IMR-90 (cell line): Measurements from ENCODE around the gene ST6GALNAC5. TPM values are rescaled to one million over a fixed set of nuclear protein-coding genes. Genes with fewer than 3 reads are reported as not detected.

Source experiments
- ATAC-seq: fragments of 200-7000 bp; cut with Tn5 transposase; 2 replicates; pipeline ENCODE4 v1.9.1; 2020; ENCODE audit warnings: low read depth, mild to moderate bottlenecking, moderate library complexity
- BruUV-seq: library from RNA; stranded (reverse); fragments of 400-500 nt; replicated peaks from 2 replicates; lab custom pipeline; 2021; lab: Mats Ljungman, UMichigan
- CTCF ChIA-PET: fragments of 300-600 bp; formaldehyde crosslinking; extraction: SDS; loops from one replicate; lab custom pipeline; 2021; ENCODE audit warnings: antibody characterized with exemption; lab: Yijun Ruan, JAX
- POLR2A ChIA-PET: fragments of 300-600 bp; sonication (Branson Sonifier 250); formaldehyde crosslinking; loops from one replicate; lab custom pipeline; 2022; ENCODE audit warnings: antibody characterized with exemption; ENCODE audit not compliant: unreplicated experiment; lab: Charles Lee
- DNase-seq: peaks from one replicate; pipeline ENCODE4 v3.0.0; 2013
- H2AFZ ChIP-seq: replicated peaks from 2 replicates; pipeline ENCODE3; 2013; ENCODE audit warnings: low read length, mild to moderate bottlenecking; ENCODE audit not compliant: poor library complexity
- H2AK5ac ChIP-seq: 2 replicates; pipeline ENCODE4 v1.6.1; 2013; ENCODE audit warnings: low read depth, low read length, inconsistent platforms
- H2AK9ac ChIP-seq: replicated peaks from 2 replicates; pipeline ENCODE3; 2013; ENCODE audit warnings: mild to moderate bottlenecking, low read depth, low read length, moderate library complexity; ENCODE audit not compliant: poor library complexity
- H2BK120ac ChIP-seq: 2 replicates; pipeline ENCODE4 v1.6.1; 2013; ENCODE audit warnings: low read depth, low read length, inconsistent platforms
- H2BK15ac ChIP-seq: 3 replicates; pipeline ENCODE4 v1.6.1; 2013; ENCODE audit warnings: low read depth, low read length, inconsistent platforms
- H2BK20ac ChIP-seq: 2 replicates; pipeline ENCODE4 v1.6.1; 2013; ENCODE audit warnings: low read depth, mild to moderate bottlenecking, inconsistent platforms, low read length, moderate library complexity
- H2BK5ac ChIP-seq: 2 replicates; pipeline ENCODE4 v1.6.1; 2013; ENCODE audit warnings: mild to moderate bottlenecking, low read depth, low read length, inconsistent platforms; ENCODE audit not compliant: poor library complexity, severe bottlenecking
- H3K14ac ChIP-seq: replicated peaks from 2 replicates; pipeline ENCODE4 v1.6.1; 2013; ENCODE audit warnings: low read depth, low read length, inconsistent platforms
- H3K18ac ChIP-seq: 2 replicates; pipeline ENCODE4 v1.6.1; 2013; ENCODE audit warnings: low read depth, low read length, control low read depth
- H3K23ac ChIP-seq: 2 replicates; pipeline ENCODE4 v1.6.1; 2013; ENCODE audit warnings: low read depth, low read length, inconsistent platforms
- H3K27ac ChIP-seq: 2 replicates; pipeline ENCODE4 v1.5.1; 2013; ENCODE audit warnings: mild to moderate bottlenecking, control low read depth, low read length; ENCODE audit not compliant: insufficient read depth
- H3K27me3 ChIP-seq: 2 replicates; pipeline ENCODE4 v1.6.1; 2013; ENCODE audit warnings: low read length; ENCODE audit not compliant: control insufficient read depth, insufficient read depth
- H3K36me3 ChIP-seq: 2 replicates; pipeline ENCODE4 v1.6.1; 2013; ENCODE audit warnings: low read length, mixed read lengths; ENCODE audit not compliant: control insufficient read depth, insufficient read depth
- H3K4ac ChIP-seq: 2 replicates; pipeline ENCODE4 v1.6.1; 2013; ENCODE audit warnings: low read depth, low read length, inconsistent platforms
- H3K4me1 ChIP-seq: 2 replicates; pipeline ENCODE4 v1.6.1; 2013; ENCODE audit warnings: low read length, mixed read lengths; ENCODE audit not compliant: control insufficient read depth, insufficient read depth
- H3K4me2 ChIP-seq: 2 replicates; pipeline ENCODE4 v1.6.1; 2013; ENCODE audit warnings: low read depth, mild to moderate bottlenecking, control low read depth, low read length, moderate library complexity
- H3K4me3 ChIP-seq: 2 replicates; pipeline ENCODE4 v1.5.1; 2013; ENCODE audit warnings: low read depth, mild to moderate bottlenecking, control low read depth, low read length, moderate library complexity; ENCODE audit not compliant: insufficient read depth
- H3K56ac ChIP-seq: 2 replicates; pipeline ENCODE4 v1.6.1; 2013; ENCODE audit warnings: low read length, inconsistent platforms; ENCODE audit not compliant: insufficient read depth; ENCODE audit errors: extremely low read depth
- H3K79me1 ChIP-seq, 2 experiments: 2 replicates each; pipeline ENCODE4 v1.6.1; 2013; ENCODE audit warnings: low read length in 2 of 2, inconsistent platforms in 1 of 2, low read depth in 1 of 2
- H3K9ac ChIP-seq: 2 replicates; pipeline ENCODE4 v1.6.1; 2013; ENCODE audit warnings: low read depth, low read length, control low read depth
- H3K9me1 ChIP-seq: 2 replicates; pipeline ENCODE4 v1.6.1; 2013; ENCODE audit warnings: low read length, inconsistent platforms; ENCODE audit not compliant: insufficient read depth
- H3K9me3 ChIP-seq: 2 replicates; pipeline ENCODE4 v1.6.1; 2013; ENCODE audit warnings: low read length; ENCODE audit not compliant: control insufficient read depth, insufficient read depth
- H4K20me1 ChIP-seq: 2 replicates; pipeline ENCODE4 v1.6.1; 2013; ENCODE audit warnings: low read length, inconsistent platforms; ENCODE audit not compliant: insufficient read depth
- H4K5ac ChIP-seq: 2 replicates; pipeline ENCODE4 v1.6.1; 2013; ENCODE audit warnings: mild to moderate bottlenecking, low read depth, low read length, control low read depth
- H4K8ac ChIP-seq, 2 experiments: 2 replicates each; pipeline ENCODE4 v1.6.1; 2013; ENCODE audit warnings: low read depth in 2 of 2, low read length in 2 of 2, control low read depth in 1 of 2, inconsistent platforms in 1 of 2
- H4K91ac ChIP-seq: 2 replicates; pipeline ENCODE4 v1.6.1; 2013; ENCODE audit warnings: low read depth, low read length, inconsistent platforms; ENCODE audit not compliant: insufficient read depth
- CEBPB ChIP-seq: IDR thresholded peaks from 2 replicates; pipeline ENCODE4 v1.6.1; 2012; ENCODE audit warnings: low read depth, low read length, improper control_type of control experiment
- CHD1 ChIP-seq: IDR thresholded peaks from 2 replicates; pipeline ENCODE4 v1.6.1; 2012; ENCODE audit warnings: low read depth, low read length, improper control_type of control experiment
- RCOR1 ChIP-seq: IDR thresholded peaks from 2 replicates; pipeline ENCODE4 v1.6.1; 2012; ENCODE audit warnings: mild to moderate bottlenecking, low read length, improper control_type of control experiment; ENCODE audit not compliant: insufficient replicate concordance
- WGBS, 2 experiments: methylation state at CpG; one replicate each; pipeline versions ENCODE4 v1.1.5 to v1.1.7; 2013; ENCODE audit warnings: missing lambda C conversion rate in 2 of 2; ENCODE audit not compliant: insufficient read length in 1 of 2; ENCODE audit errors: extremely low coverage in 2 of 2; 5-methylcytosine and 5-hydroxymethylcytosine counted together
- dilution Hi-C: fragments of 300-500 bp; cut with HindIII; formaldehyde crosslinking; loops from one replicate; pipeline ENCODE4 v1.14.3; 2018; ENCODE audit warnings: low sequenced_read_pairs; ENCODE audit not compliant: unreplicated experiment
- in situ Hi-C: fragments of 300-500 bp; cut with MboI; formaldehyde crosslinking; loops from 3 replicates; pipeline ENCODE4 v1.14.3; 2019; ENCODE audit warnings: low sequenced_read_pairs, inconsistent platforms, mixed read lengths
- intact Hi-C: fragments of 100-400 bp; cut with micrococcal nuclease; formaldehyde crosslinking; loops from 2 replicates; pipeline ENCODE4 v1.10.0; 2022
- polyA plus RNA-seq, 3 experiments: library from polyadenylated mRNA; depleted of rRNA; stranded (reverse); fragments of >200 nt; gene quantifications; 2 replicates each; pipeline ENCODE4 v1.2.3, GENCODE V29; 2012; ENCODE audit warnings: low replicate concordance in 1 of 3
- total RNA-seq: library from RNA; depleted of rRNA; stranded (reverse); fragments of >200 nt; gene quantifications from 2 replicates; pipeline ENCODE4 v1.2.3, GENCODE V29; 2012
- TF ChIP-seq, protein P1 (sequence below): fragments of 150-350 bp; IDR thresholded peaks from 2 replicates; pipeline ENCODE4 v1.6.1; 2016; ENCODE audit warnings: low read depth, mild to moderate bottlenecking, low read length, moderate library complexity, borderline replicate concordance

The ST6GALNAC5 gene
- total and polyA plus RNA-seq, 2 of the 4 experiments (the other 2 are of a cell fraction): 3.4 to 4.0 TPM

GRCh38 chr1:76864383-76864782 is 2.9 kb upstream of the ST6GALNAC5 start:
- no peak for ATAC-seq
- H3K79me1 ChIP-seq: no peaks in the 10 kb centered on the region
- H2AFZ ChIP-seq: no peak overlapping the region
- H4K8ac ChIP-seq: no peak overlapping the region
- peak overlapping the region; percentile 45; the same call in 1 of the 2 replicates for H2BK120ac ChIP-seq
- no peak overlapping the region for H3K23ac ChIP-seq
- no peak overlapping the region for H3K4ac ChIP-seq
- no peak overlapping the region for H2BK15ac ChIP-seq
- no peak overlapping the region for H3K56ac ChIP-seq
- peaks cover 2% of the 10 kb centered on the region; the same call in 1 of the 2 replicates for H3K4me1 ChIP-seq
- H2BK5ac ChIP-seq: no peak overlapping the region
- H3K9me1 ChIP-seq: no peaks in the 10 kb centered on the region
- ChIA-PET CTCF (no interaction called here), POLR2A (no interaction called here)
- DNase-seq: peak; percentile 4
- H3K27me3 ChIP-seq: peaks cover 24% of the 10 kb centered on the region
- no peak overlapping the region for H3K9ac ChIP-seq
- peak overlapping the region; percentile 47; the same call in 1 of the 2 replicates for H2BK20ac ChIP-seq
- H3K14ac ChIP-seq: no peak overlapping the region
- no peak overlapping the region for H3K27ac ChIP-seq
- intact Hi-C loops: loop anchor here (10.0 kb wide), 1 partner anchor 170 kb away; no protein-coding TSS in a partner anchor
- no peak overlapping the region for H4K91ac ChIP-seq
- no peak overlapping the region for H3K18ac ChIP-seq
- H2AK9ac ChIP-seq: no peak overlapping the region
- no peak overlapping the region for H4K5ac ChIP-seq
- H3K4me2 ChIP-seq: no peak overlapping the region
- in situ Hi-C loops: no loop called here
- H3K9me3 ChIP-seq: no peaks in the 10 kb centered on the region
- no TSS peak for BruUV-seq
- TF ChIP-seq CHD1: no peak
- no peak for TF ChIP-seq RCOR1
- TF ChIP-seq, protein P1, sequence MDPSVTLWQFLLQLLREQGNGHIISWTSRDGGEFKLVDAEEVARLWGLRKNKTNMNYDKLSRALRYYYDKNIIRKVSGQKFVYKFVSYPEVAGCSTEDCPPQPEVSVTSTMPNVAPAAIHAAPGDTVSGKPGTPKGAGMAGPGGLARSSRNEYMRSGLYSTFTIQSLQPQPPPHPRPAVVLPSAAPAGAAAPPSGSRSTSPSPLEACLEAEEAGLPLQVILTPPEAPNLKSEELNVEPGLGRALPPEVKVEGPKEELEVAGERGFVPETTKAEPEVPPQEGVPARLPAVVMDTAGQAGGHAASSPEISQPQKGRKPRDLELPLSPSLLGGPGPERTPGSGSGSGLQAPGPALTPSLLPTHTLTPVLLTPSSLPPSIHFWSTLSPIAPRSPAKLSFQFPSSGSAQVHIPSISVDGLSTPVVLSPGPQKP: no peak
- no peak for TF ChIP-seq CEBPB
- H4K20me1 ChIP-seq: no peaks in the 10 kb centered on the region
- H2AK5ac ChIP-seq: no peak overlapping the region
- no peaks in the 10 kb centered on the region for H3K36me3 ChIP-seq
- H3K4me3 ChIP-seq: no peak overlapping the region
- WGBS, 2 experiments: no CpG with 5 or more reads among the region's 5 CpGs
- dilution Hi-C loops: no loop called here
